Activated T-helper 9 cell treated with anti-CD3 and anti-CD28 coated beads, Interleukin-2, amount 50 U/mL, for 16 hours (primary cell): ENCODE data around the gene TMEM170B.

Source experiments
- DNase-seq: peaks from one replicate; pipeline ENCODE4 v3.0.0-alpha.2; 2020; ENCODE audit warnings: low read depth

The TMEM170B gene

DNA sequence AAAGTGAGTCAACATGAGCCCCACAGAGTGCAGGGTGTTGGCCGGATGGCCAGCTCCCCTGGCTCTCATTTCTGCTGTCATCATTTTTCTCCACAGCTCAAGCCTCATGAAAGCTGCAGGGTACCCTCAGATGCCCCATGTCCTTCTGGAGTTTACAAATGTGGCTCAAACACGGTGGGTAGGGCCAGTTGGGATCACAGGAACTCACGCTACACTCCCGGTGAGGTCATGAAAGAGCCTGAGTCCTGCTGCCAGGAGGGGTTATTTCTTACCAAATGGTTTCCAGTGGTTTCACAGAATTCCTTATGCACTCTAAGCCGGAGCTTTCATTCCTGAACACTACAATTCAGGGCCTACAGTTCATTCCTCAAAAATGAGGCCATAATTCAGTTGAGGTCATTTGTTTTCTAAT, 78.7 kb downstream of the TMEM170B start:
- DNase-seq, result no peak

DNA sequence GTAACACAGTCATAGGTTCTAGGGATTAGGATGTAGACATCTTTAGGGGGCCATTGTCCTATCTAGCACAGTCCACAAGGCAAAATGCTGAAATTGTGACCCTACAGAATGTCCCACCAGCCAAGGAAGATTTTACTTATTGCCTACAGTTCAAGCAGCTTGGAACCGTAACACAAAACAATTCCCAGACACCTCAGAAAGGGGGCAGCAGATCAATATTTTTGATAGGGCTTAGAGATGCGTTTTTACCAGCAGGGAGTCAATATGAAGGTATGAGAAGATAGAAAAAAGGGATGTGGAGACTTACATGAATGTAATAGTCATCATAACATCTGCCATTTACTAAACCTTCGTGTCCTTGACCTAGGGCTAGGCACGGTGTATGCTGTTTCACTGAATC, 81.0 kb downstream of the TMEM170B start:
- no peak for DNase-seq

DNA sequence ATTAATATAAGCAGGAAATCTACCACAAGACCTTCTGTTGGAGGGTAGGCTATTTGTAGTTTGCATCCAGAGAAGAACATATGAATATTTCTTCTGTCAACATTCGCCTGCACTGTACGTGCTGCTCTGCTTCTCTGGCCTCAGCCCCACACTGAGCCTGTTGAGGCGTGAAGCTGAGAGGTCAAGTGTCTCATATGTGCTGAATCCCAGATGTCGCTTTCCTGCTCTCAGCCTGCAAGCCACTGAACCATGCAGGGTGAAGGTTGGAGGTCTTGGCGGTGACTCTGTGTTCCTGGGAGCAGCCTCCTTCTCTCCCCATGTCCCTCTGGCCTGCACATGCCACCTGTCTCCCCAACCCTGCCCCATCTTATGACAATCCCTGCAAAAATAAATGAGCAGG, 83.6 kb downstream of the TMEM170B start:
- DNase-seq, result no peak

DNA sequence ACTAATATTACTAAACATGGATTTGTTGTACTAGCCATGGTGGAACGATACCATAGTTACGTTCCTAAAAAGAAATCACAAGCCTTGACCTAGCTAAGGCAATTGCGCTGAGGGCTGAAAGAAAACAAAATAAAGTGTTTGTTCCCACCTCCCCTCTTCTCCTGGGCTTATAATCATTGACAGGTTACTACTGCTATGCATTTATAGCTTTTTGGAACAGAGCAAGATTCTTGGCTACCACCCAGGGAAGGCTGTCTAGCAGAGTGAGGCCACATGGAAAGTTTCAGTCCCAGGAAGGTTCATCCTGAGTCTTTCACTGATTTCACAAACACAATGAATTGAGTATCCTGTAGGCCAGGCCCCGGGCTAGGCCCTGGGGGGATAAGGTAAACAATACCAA, 84.6 kb downstream of the TMEM170B start:
- no peak for DNase-seq

DNA sequence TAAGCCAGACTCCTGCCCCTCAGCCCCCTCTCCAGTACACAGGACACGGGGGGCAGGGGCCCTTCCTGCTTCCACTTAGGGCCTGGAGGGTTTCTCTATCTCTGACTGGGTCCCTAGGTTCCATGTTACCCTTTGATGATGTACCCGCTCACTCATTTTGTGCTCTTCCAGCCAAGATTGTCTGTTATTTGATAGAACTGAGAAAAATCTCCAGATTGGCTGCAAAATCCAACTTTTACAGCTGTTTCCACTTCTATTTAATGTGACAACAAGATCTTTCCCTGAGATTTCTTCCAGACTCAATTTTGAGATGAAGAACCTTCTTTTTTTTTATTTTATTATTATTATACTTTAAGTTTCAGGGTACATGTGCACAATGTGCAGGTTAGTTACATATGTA, 85.7 kb downstream of the TMEM170B start:
- DNase-seq, result no peak

DNA sequence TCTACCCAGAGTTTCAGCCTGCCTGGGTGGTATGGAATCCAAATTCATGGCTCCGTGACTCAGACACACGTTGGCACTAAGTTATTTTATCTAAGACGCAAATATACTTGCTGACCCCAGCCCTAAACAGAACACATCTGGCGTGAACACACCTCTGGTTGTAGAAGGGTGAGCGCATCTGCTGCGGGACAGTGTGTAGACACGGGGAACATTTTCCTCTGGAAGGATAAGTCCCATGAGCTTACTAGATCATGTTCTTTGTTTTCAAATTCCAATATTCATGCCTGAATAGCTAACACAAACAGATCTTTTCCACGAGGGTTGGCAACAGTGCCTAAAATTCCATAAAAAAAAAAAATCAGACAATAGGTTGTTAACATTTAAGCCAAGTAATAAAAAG, 87.8 kb downstream of the TMEM170B start:
- no peak for DNase-seq

DNA sequence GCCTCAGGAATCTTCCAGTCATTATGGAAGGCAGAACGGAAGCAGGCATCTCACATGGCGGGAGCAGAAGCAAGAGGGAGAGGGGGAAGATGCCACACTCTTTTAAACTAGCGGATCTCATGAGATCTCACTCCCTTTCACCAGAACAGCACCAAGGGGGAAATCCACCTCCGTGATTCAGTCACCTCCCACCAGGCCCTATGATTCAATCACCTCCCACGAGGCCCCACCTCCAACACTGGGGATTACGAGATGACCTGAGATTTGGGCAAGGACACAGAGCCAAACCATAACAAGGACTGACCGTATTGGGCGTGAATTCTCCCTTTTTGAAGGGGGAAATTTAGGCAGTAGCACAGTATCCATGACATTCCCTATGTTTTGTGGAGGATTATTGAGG, 88.8 kb downstream of the TMEM170B start:
- DNase-seq, result no peak

DNA sequence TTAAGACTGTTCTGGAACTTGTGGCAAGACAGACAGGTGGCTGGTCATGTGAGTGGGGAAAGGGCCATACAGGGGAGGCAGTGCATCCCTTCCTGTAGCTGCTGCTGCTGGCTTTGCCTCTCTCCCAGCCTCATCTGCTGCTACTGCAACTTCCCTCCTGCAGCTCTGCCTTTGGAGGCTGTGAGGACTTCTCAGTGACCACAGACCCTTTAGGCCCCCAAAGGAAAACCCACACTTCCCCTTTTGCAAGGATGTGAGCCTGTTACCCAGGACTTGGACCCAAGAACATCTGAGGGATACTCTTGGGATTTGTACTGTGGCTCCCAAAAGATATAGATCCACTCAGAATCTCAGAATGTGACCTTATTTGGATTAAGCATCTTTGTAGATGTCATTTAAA, 91.0 kb downstream of the TMEM170B start:
- DNase-seq, result no peak

DNA sequence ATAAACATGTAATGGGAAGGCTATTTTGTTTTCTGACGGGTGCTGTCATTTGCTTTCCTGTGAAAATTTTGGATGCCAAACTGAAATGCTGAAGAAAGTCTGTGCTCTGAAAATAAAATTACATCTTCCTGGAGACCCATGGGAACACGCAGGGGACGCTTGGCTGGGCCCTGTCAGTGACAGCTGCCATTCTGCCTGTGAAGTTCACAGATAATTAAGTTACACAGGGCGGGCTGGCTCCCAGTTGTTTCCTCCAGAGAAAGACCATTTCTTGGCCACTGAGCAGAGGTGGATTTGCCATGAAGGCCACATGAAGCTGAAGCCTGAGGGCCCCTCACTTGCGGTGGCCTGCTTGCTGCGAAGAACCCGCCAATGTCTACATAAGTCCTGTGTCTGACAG, 93.5 kb downstream of the TMEM170B start:
- DNase-seq, result no peak

DNA sequence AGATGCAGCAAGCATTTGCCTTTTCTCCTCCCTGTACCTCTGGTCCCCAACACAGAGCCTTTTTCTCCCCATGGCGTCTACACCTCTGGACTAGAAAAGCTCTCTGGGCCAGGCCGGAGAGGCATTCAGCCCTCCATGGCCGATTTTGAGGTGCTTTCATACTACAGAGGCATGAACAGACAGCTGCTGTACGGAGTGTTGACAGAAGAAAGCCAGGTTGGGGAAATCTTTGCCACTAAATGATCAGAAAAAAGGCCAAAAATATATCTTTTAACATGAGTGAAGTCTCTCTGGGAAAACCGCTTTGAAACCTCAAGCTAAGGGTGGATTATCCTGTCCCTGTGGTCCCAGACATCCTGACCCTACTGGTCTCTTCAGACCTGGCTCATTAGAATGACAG, 94.0 kb downstream of the TMEM170B start:
- no peak for DNase-seq

DNA sequence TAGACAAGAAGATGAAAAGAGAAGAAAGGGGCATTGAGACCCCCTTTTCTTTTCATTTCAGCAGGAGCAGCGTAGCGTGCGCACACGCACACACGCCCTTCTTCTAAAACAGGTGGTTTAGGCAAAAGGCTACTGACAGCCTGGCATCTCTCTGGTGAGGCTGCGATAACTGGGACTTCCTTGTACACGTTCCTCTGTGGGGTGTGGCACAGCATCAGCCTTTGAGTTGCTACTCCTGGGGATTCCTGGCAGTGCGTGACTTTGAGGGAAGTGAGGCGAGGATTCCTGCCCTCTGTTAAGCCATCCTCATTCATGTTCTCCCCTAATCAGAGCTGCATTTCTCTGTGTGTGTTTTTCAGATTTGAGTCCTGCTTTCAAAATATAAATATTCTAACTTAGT, 94.7 kb downstream of the TMEM170B start:
- DNase-seq, result no peak

DNA sequence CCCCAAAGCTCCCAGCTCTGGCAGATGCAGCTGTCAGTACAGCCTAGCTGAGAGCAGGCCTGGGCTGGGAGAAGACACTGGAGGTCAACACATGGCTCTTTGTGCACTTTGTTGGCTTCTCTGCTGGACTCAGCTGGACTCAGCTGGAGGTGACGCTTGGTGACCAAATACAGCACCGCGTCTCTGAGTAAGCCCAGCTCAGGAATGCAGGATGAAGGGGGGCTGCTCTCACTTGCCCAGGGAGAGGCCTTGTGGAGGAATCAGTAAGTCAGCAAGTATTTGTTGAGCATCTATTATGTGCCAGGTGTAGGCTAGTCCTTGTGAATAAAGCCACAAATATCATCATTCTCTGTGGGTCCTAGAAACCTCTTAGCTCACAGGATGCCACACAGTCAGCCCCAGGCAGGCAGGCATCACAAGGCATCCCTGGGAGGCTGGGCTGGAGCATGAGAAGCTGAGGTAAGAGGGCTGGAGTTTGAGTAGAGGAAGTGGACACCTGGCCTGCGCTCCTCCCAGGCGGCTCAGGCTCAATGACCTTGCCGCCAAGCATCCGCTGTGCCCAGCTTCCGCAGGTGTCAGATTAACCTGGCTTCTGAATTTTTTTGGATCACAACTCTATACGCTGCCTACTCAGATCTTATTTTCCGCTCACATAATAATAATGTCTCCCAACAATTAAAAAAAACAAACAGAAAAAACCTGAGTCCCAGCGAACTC, 95.4 kb downstream of the TMEM170B start:
- DNase-seq, result no peak
